HTR-8/SVneo (cell line): ENCODE measurements around the gene KIF20B.
"Not testable (repeated sequence)": the region's sequence is repeated elsewhere in the genome, so short reads cannot be mapped to it uniquely, and the experiment has no call there.

Experiments used
- DNase-seq: peaks from one replicate; pipeline ENCODE4 v3.0.0; 2011; ENCODE audit warnings: low spot score, mixed read lengths; ENCODE audit not compliant: insufficient read length
- FAIRE-seq: peaks from 2 replicates; lab custom pipeline; 2011; peaks lifted over from hg19 to GRCh38; lab: Jason Lieb, UNC

Gene KIF20B

GRCh38 chr10:89819008-89819407 lies 117.6 kb downstream of the KIF20B start:
- FAIRE-seq, DNase-seq: not testable (repeated sequence)
